Glutamatergic neuron (in vitro differentiated cells): ENCODE results near the gene FRMD4A. TPM values are rescaled to one million over a fixed set of nuclear protein-coding genes. Genes with fewer than 3 reads are reported as not detected.

Experiments
- DNase-seq: peaks from one replicate; pipeline ENCODE4 v3.0.0; 2022
- H3K27ac Mint-ChIP-seq: one replicate; pipeline ENCODE4 v1.8.0; 2020; ENCODE audit warnings: mild to moderate bottlenecking, mixed read lengths, inconsistent platforms; ENCODE audit not compliant: unreplicated experiment
- H3K27me3 Mint-ChIP-seq: one replicate; pipeline ENCODE4 v1.8.0; 2020; ENCODE audit warnings: mild to moderate bottlenecking, moderate library complexity, mixed read lengths, inconsistent platforms; ENCODE audit not compliant: unreplicated experiment
- H3K36me3 Mint-ChIP-seq: one replicate; pipeline ENCODE4 v1.8.0; 2020; ENCODE audit warnings: mild to moderate bottlenecking, mixed read lengths, inconsistent platforms; ENCODE audit not compliant: unreplicated experiment
- H3K4me1 Mint-ChIP-seq: one replicate; pipeline ENCODE4 v1.8.0; 2020; ENCODE audit warnings: mild to moderate bottlenecking, low read depth, mixed read lengths, inconsistent platforms; ENCODE audit not compliant: unreplicated experiment
- H3K4me3 Mint-ChIP-seq: one replicate; pipeline ENCODE4 v1.8.0; 2020; ENCODE audit warnings: mild to moderate bottlenecking, mixed read lengths, inconsistent platforms; ENCODE audit not compliant: unreplicated experiment
- H3K9me3 Mint-ChIP-seq: one replicate; pipeline ENCODE4 v1.8.0; 2020; ENCODE audit warnings: mild to moderate bottlenecking, moderate library complexity, mixed read lengths, inconsistent platforms; ENCODE audit not compliant: unreplicated experiment
- CTCF ChIP-seq: fragments of 200-600 bp; sonication (generic); IDR thresholded peaks from one replicate; pipeline ENCODE4 v1.5.0; 2021; ENCODE audit not compliant: partially characterized antibody, unreplicated experiment
- total RNA-seq: library from RNA; stranded (reverse); fragmentation: NEBNext Ultra II Directional; extraction: Animal tissue kit (Norgen Biotek cat#: 25700); gene quantifications from one replicate; pipeline ENCODE4 v1.2.1, GENCODE V29; 2021; ENCODE audit not compliant: unreplicated experiment

The FRMD4A gene
- total RNA-seq, 1 donor from 2014 or later = 70.6 TPM

- no peak for TF ChIP-seq CTCF
- Mint-ChIP-seq H3K36me3 (peaks cover 10% of the 10 kb centered on the region), H3K27me3 (no peaks in the 10 kb centered on the region), H3K27ac (no peak overlapping the region), H3K9me3 (peaks cover 3% of the 10 kb centered on the region), H3K4me1 (peaks cover 9% of the 10 kb centered on the region), H3K4me3 (no peak overlapping the region)
- no peak for DNase-seq
Observed at GRCh38 chr10:13806419-13806818, 524.3 kb downstream of the FRMD4A start.

GRCh38 chr10:13803566-13804554 is 526.9 kb downstream of the FRMD4A start:
- Mint-ChIP-seq H3K36me3 (no peaks in the 10 kb centered on the region), H3K27ac (no peak overlapping the region), H3K4me3 (no peak overlapping the region), H3K4me1 (peaks cover 5% of the 10 kb centered on the region), H3K27me3 (no peaks in the 10 kb centered on the region), H3K9me3 (peaks cover 5% of the 10 kb centered on the region)
- no peak for DNase-seq
- no peak for TF ChIP-seq CTCF

GRCh38 chr10:13801907-13802288 is 528.8 kb downstream of the FRMD4A start:
- no peaks in the 10 kb centered on the region for H3K27me3 Mint-ChIP-seq
- no peak for DNase-seq
- peaks cover 5% of the 10 kb centered on the region for H3K4me1 Mint-ChIP-seq
- no peak for TF ChIP-seq CTCF
- no peak overlapping the region for H3K27ac Mint-ChIP-seq
- H3K36me3 Mint-ChIP-seq = no peaks in the 10 kb centered on the region
- H3K9me3 Mint-ChIP-seq = peaks cover 2% of the 10 kb centered on the region
- no peak overlapping the region for H3K4me3 Mint-ChIP-seq

GRCh38 chr10:13801156-13801906 is 529.4 kb downstream of the FRMD4A start:
- H3K27ac Mint-ChIP-seq = no peak overlapping the region
- no peak for DNase-seq
- H3K36me3 Mint-ChIP-seq = no peaks in the 10 kb centered on the region
- H3K4me1 Mint-ChIP-seq = peaks cover 5% of the 10 kb centered on the region
- H3K9me3 Mint-ChIP-seq = peaks cover 2% of the 10 kb centered on the region
- H3K27me3 Mint-ChIP-seq = no peaks in the 10 kb centered on the region
- no peak for TF ChIP-seq CTCF
- H3K4me3 Mint-ChIP-seq = no peak overlapping the region
